Measurements from ENCODE around the gene ZNF337. TPM values are rescaled to one million over a fixed set of nuclear protein-coding genes. Genes with fewer than 3 reads are reported as not detected.
"Not testable (repeated sequence)": the region's sequence is repeated elsewhere in the genome, so short reads cannot be mapped to it uniquely, and the experiment has no call there.

ZNF337 gene
- total RNA-seq, 1 donor from 2014 or later, result 13.0 TPM

GRCh38 chr20:25723975-25724374 lies 27.3 kb upstream of the ZNF337 start:
- Histone ChIP-seq H3K4me3 (ENCODE audit: low read depth, low read length) (no peak overlapping the region), H3K36me3 (ENCODE audit: control insufficient read depth, insufficient read depth, low read length) (no peaks in the 10 kb centered on the region), H3K27me3 (ENCODE audit: control insufficient read depth, insufficient read depth, low read length) (no peaks in the 10 kb centered on the region)
- no peak for DNase-seq (ENCODE audit: low read depth)
- TF ChIP-seq CTCF (IDR thresholded peaks at IDR 0.05; ENCODE audit: insufficient read depth, low read length, poor library complexity, severe bottlenecking), result no peak

GRCh38 chr20:25720285-25720684 lies 23.6 kb upstream of the ZNF337 start:
- no peaks in the 10 kb centered on the region for H3K27me3 ChIP-seq (ENCODE audit: control insufficient read depth, insufficient read depth, low read length)
- H3K4me3 ChIP-seq (ENCODE audit: low read depth, low read length), result no peak overlapping the region
- H3K36me3 ChIP-seq (ENCODE audit: control insufficient read depth, insufficient read depth, low read length), result no peaks in the 10 kb centered on the region
- TF ChIP-seq CTCF (IDR thresholded peaks at IDR 0.05; ENCODE audit: insufficient read depth, low read length, poor library complexity, severe bottlenecking), result no peak
- DNase-seq (ENCODE audit: low read depth), result no peak

- not testable (repeated sequence) for DNase-seq (ENCODE audit: low read depth); H3K27me3 ChIP-seq (ENCODE audit: control insufficient read depth, insufficient read depth, low read length); H3K4me3 ChIP-seq (ENCODE audit: low read depth, low read length); H3K36me3 ChIP-seq (ENCODE audit: control insufficient read depth, insufficient read depth, low read length)
These were observed 22.5 kb upstream of the ZNF337 start for GRCh38 chr20:25718896-25719809.

GRCh38 chr20:25707695-25708094 lies 11.0 kb upstream of the ZNF337 start:
- DNase-seq (ENCODE audit: low read depth), result no peak
- Histone ChIP-seq H3K4me3 (ENCODE audit: low read depth, low read length) (no peak overlapping the region), H3K36me3 (ENCODE audit: control insufficient read depth, insufficient read depth, low read length) (no peaks in the 10 kb centered on the region), H3K27me3 (ENCODE audit: control insufficient read depth, insufficient read depth, low read length) (no peaks in the 10 kb centered on the region)
- TF ChIP-seq CTCF (IDR thresholded peaks at IDR 0.05; ENCODE audit: insufficient read depth, low read length, poor library complexity, severe bottlenecking), result no peak

DNA sequence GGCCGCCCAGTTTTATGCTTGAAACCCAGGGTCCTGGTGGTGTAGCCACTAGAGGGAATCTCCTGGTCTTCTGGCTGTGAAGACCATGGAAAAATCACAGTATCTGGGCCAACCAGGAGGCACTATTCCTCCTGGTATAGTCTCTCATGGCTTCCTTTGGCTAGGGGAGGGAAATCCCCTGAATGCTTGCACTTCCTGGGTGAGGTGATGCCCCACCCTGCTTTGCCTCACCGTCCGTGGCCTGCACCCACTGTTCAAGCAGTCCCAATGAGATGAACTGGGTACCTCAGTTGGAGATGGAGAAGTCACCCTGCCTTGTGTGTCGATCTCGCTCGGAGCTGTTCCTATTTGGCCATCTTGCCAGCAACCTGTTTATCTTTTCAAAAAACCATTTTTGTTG lies 10.1 kb upstream of the ZNF337 start:
- Histone ChIP-seq H3K27me3 (ENCODE audit: control insufficient read depth, insufficient read depth, low read length) (no peaks in the 10 kb centered on the region), H3K4me3 (ENCODE audit: low read depth, low read length) (no peak overlapping the region), H3K36me3 (ENCODE audit: control insufficient read depth, insufficient read depth, low read length) (no peaks in the 10 kb centered on the region)
- no peak for TF ChIP-seq CTCF (IDR thresholded peaks at IDR 0.05; ENCODE audit: insufficient read depth, low read length, poor library complexity, severe bottlenecking)
- no peak for DNase-seq (ENCODE audit: low read depth)

GRCh38 chr20:25705830-25706351 lies 9.2 kb upstream of the ZNF337 start:
- no peak for DNase-seq (ENCODE audit: low read depth)
- TF ChIP-seq CTCF (IDR thresholded peaks at IDR 0.05; ENCODE audit: insufficient read depth, low read length, poor library complexity, severe bottlenecking), result no peak
- Histone ChIP-seq H3K27me3 (ENCODE audit: control insufficient read depth, insufficient read depth, low read length) (no peaks in the 10 kb centered on the region), H3K36me3 (ENCODE audit: control insufficient read depth, insufficient read depth, low read length) (no peaks in the 10 kb centered on the region), H3K4me3 (ENCODE audit: low read depth, low read length) (no peak overlapping the region)

- not testable (repeated sequence) for DNase-seq (ENCODE audit: low read depth); H3K36me3 ChIP-seq (ENCODE audit: control insufficient read depth, insufficient read depth, low read length)
These were observed 7.7 kb upstream of the ZNF337 start for GRCh38 chr20:25704303-25704702.

GRCh38 chr20:25700835-25701234 lies 4.2 kb upstream of the ZNF337 start:
- not testable (repeated sequence) for H3K27me3 ChIP-seq (ENCODE audit: control insufficient read depth, insufficient read depth, low read length); H3K36me3 ChIP-seq (ENCODE audit: control insufficient read depth, insufficient read depth, low read length); DNase-seq (ENCODE audit: low read depth)

More at GRCh38 chr20:25704303-25704702, 7.7 kb upstream of the ZNF337 start:
- H3K27me3 ChIP-seq (ENCODE audit: control insufficient read depth, insufficient read depth, low read length); H3K4me3 ChIP-seq (ENCODE audit: low read depth, low read length): not testable (repeated sequence)

More at GRCh38 chr20:25700835-25701234, 4.2 kb upstream of the ZNF337 start:
- not testable (repeated sequence) for H3K4me3 ChIP-seq (ENCODE audit: low read depth, low read length)

All from kidney epithelial cell (primary cell).